ENCODE data around the gene SRRM3. TPM values are rescaled to one million over a fixed set of nuclear protein-coding genes. Genes with fewer than 3 reads are reported as not detected.
"Not testable (repeated sequence)": the region's sequence is repeated elsewhere in the genome, so short reads cannot be mapped to it uniquely, and the experiment has no call there.

Gene SRRM3
- total RNA-seq, 2 experiments from 2014 or later = 0.09 TPM; not detected in 1

GRCh38 chr7:76193466-76193865 lies 8.2 kb upstream of the SRRM3 start:
- Mint-ChIP-seq H3K36me3 (ENCODE audit: low read depth) (no peaks in the 10 kb centered on the region), H3K9me3 (ENCODE audit: low read depth) (no peaks in the 10 kb centered on the region), H3K4me3 (no peak overlapping the region), H3K27ac (no peak overlapping the region), H3K27me3 (peaks cover 4% of the 10 kb centered on the region), H3K4me1 (no peaks in the 10 kb centered on the region)
- no peak for DNase-seq
- POLR2A ChIA-PET = no interaction called here
- CTCF ChIA-PET = interaction anchor here (1.1 to 1.2 kb wide), 2 partner anchors 14 to 118 kb away, joined by 3 to 5 read pairs; no protein-coding TSS in a partner anchor
- ATAC-seq = no peak
- intact Hi-C loops (cut with DNase I, micrococcal nuclease) = no loop called here

GRCh38 chr7:76193883-76194282 lies 7.8 kb upstream of the SRRM3 start:
- Mint-ChIP-seq H3K4me3 (no peak overlapping the region), H3K4me1 (no peaks in the 10 kb centered on the region), H3K27me3 (peaks cover 4% of the 10 kb centered on the region), H3K9me3 (ENCODE audit: low read depth) (no peaks in the 10 kb centered on the region), H3K36me3 (ENCODE audit: low read depth) (no peaks in the 10 kb centered on the region), H3K27ac (no peak overlapping the region)
- POLR2A ChIA-PET = no interaction called here
- CTCF ChIA-PET = no interaction called here
- intact Hi-C loops (cut with DNase I, micrococcal nuclease) = no loop called here
- ATAC-seq (no peak), DNase-seq (no peak)

- H3K27ac Mint-ChIP-seq = no peak overlapping the region
- intact Hi-C loops (cut with DNase I, micrococcal nuclease) = no loop called here
- peaks cover 6% of the 10 kb centered on the region for H3K27me3 Mint-ChIP-seq
- CTCF ChIA-PET = interaction anchor here (0.7 to 1.7 kb wide), 2 partner anchors 18 to 20 kb away, joined by 5 to 8 read pairs; no protein-coding TSS in a partner anchor
- POLR2A ChIA-PET = no interaction called here
- no peak overlapping the region for H3K4me3 Mint-ChIP-seq
- H3K36me3 Mint-ChIP-seq (ENCODE audit: low read depth) = no peaks in the 10 kb centered on the region
- no peaks in the 10 kb centered on the region for H3K4me1 Mint-ChIP-seq
- H3K9me3 Mint-ChIP-seq (ENCODE audit: low read depth) = no peaks in the 10 kb centered on the region
- ATAC-seq (no peak), DNase-seq (no peak)
Measured at GRCh38 chr7:76196786-76197185, 4.9 kb upstream of the SRRM3 start.

GRCh38 chr7:76198202-76198601 lies 3.5 kb upstream of the SRRM3 start:
- Mint-ChIP-seq H3K27me3 (peaks cover 7% of the 10 kb centered on the region), H3K4me3 (no peak overlapping the region), H3K27ac (no peak overlapping the region), H3K36me3 (ENCODE audit: low read depth) (no peaks in the 10 kb centered on the region), H3K4me1 (no peaks in the 10 kb centered on the region), H3K9me3 (ENCODE audit: low read depth) (no peaks in the 10 kb centered on the region)
- DNase-seq (no peak), ATAC-seq (no peak)
- POLR2A ChIA-PET = interaction anchor here (0.6 kb wide), 1 partner anchor 313 kb away, joined by 7 read pairs; no protein-coding TSS in a partner anchor
- CTCF ChIA-PET = interaction anchor here (0.6 to 1.7 kb wide), 2 partner anchors 20 to 178 kb away, joined by 3 to 8 read pairs; no protein-coding TSS in a partner anchor
- intact Hi-C loops (cut with DNase I, micrococcal nuclease) = no loop called here

- no peak for DNase-seq
- no peak for ATAC-seq
- H3K9me3 Mint-ChIP-seq (ENCODE audit: low read depth) = no peaks in the 10 kb centered on the region
- ChIA-PET POLR2A (no interaction called here), CTCF (interaction anchor here (1.3 kb wide), 1 partner anchor 53 kb away, joined by 6 read pairs; no protein-coding TSS in a partner anchor)
- no peaks in the 10 kb centered on the region for H3K36me3 Mint-ChIP-seq (ENCODE audit: low read depth)
- intact Hi-C loops (cut with DNase I, micrococcal nuclease) = no loop called here
- H3K27me3 Mint-ChIP-seq = peaks cover 14% of the 10 kb centered on the region
- no peak overlapping the region for H3K27ac Mint-ChIP-seq
- no peaks in the 10 kb centered on the region for H3K4me1 Mint-ChIP-seq
- no peak overlapping the region for H3K4me3 Mint-ChIP-seq
Measured at GRCh38 chr7:76202666-76203030, 952 bp downstream of the SRRM3 start.

GRCh38 chr7:76204147-76204546 lies 2.5 kb downstream of the SRRM3 start:
- CTCF ChIA-PET = no interaction called here
- POLR2A ChIA-PET = no interaction called here
- Mint-ChIP-seq H3K4me3 (no peak overlapping the region), H3K27me3 (peaks cover 10% of the 10 kb centered on the region), H3K9me3 (ENCODE audit: low read depth) (no peaks in the 10 kb centered on the region), H3K36me3 (ENCODE audit: low read depth) (no peaks in the 10 kb centered on the region), H3K4me1 (no peaks in the 10 kb centered on the region), H3K27ac (no peak overlapping the region)
- no peak for ATAC-seq
- intact Hi-C loops (cut with DNase I, micrococcal nuclease) = no loop called here
- no peak for DNase-seq

GRCh38 chr7:76206633-76207032 lies 4.9 kb downstream of the SRRM3 start:
- no peak for DNase-seq
- Mint-ChIP-seq H3K36me3 (ENCODE audit: low read depth) (no peaks in the 10 kb centered on the region), H3K27ac (no peak overlapping the region), H3K4me1 (no peaks in the 10 kb centered on the region), H3K9me3 (ENCODE audit: low read depth) (no peaks in the 10 kb centered on the region), H3K4me3 (no peak overlapping the region), H3K27me3 (peaks cover 8% of the 10 kb centered on the region)
- intact Hi-C loops (cut with DNase I, micrococcal nuclease) = no loop called here
- ChIA-PET POLR2A (no interaction called here), CTCF (interaction anchor here (0.6 kb wide), 1 partner anchor 337 kb away, joined by 3 read pairs; no protein-coding TSS in a partner anchor)
- no peak for ATAC-seq

- peaks cover 2% of the 10 kb centered on the region for H3K27me3 Mint-ChIP-seq
- no peaks in the 10 kb centered on the region for H3K9me3 Mint-ChIP-seq (ENCODE audit: low read depth)
- H3K4me3 Mint-ChIP-seq = no peak overlapping the region
- DNase-seq (no peak), ATAC-seq (no peak)
- intact Hi-C loops (cut with DNase I, micrococcal nuclease) = no loop called here
- ChIA-PET POLR2A (no interaction called here), CTCF (no interaction called here)
- H3K36me3 Mint-ChIP-seq (ENCODE audit: low read depth) = no peaks in the 10 kb centered on the region
- no peak overlapping the region for H3K27ac Mint-ChIP-seq
- no peaks in the 10 kb centered on the region for H3K4me1 Mint-ChIP-seq
Measured at GRCh38 chr7:76209310-76209709, 7.6 kb downstream of the SRRM3 start.

GRCh38 chr7:76211216-76211615 lies 9.5 kb downstream of the SRRM3 start:
- H3K9me3 Mint-ChIP-seq (ENCODE audit: low read depth) = no peaks in the 10 kb centered on the region

GRCh38 chr7:76215349-76215748 lies 13.7 kb downstream of the SRRM3 start:
- ATAC-seq; H3K27ac Mint-ChIP-seq; intact Hi-C loops (cut with DNase I, micrococcal nuclease); DNase-seq; H3K4me3 Mint-ChIP-seq; POLR2A ChIA-PET; H3K36me3 Mint-ChIP-seq (ENCODE audit: low read depth); CTCF ChIA-PET; H3K4me1 Mint-ChIP-seq; H3K9me3 Mint-ChIP-seq (ENCODE audit: low read depth): not testable (repeated sequence)
- peaks cover 15% of the 10 kb centered on the region for H3K27me3 Mint-ChIP-seq

More at GRCh38 chr7:76211216-76211615, 9.5 kb downstream of the SRRM3 start:
- no peak for DNase-seq
- intact Hi-C loops (cut with DNase I, micrococcal nuclease) = no loop called here
- no peaks in the 10 kb centered on the region for H3K27me3 Mint-ChIP-seq
- ChIA-PET CTCF (no interaction called here), POLR2A (no interaction called here)
- no peaks in the 10 kb centered on the region for H3K36me3 Mint-ChIP-seq (ENCODE audit: low read depth)
- no peak overlapping the region for H3K27ac Mint-ChIP-seq
- no peak overlapping the region for H3K4me3 Mint-ChIP-seq
- ATAC-seq = no peak
- no peaks in the 10 kb centered on the region for H3K4me1 Mint-ChIP-seq

- H3K4me1 Mint-ChIP-seq = no peaks in the 10 kb centered on the region
- no peak overlapping the region for H3K27ac Mint-ChIP-seq
- intact Hi-C loops (cut with DNase I, micrococcal nuclease) = no loop called here
- ChIA-PET CTCF (no interaction called here), POLR2A (no interaction called here)
- peaks cover 17% of the 10 kb centered on the region for H3K27me3 Mint-ChIP-seq
- no peak for ATAC-seq
- H3K4me3 Mint-ChIP-seq = no peak overlapping the region
- H3K36me3 Mint-ChIP-seq (ENCODE audit: low read depth) = no peaks in the 10 kb centered on the region
- DNase-seq = no peak
- H3K9me3 Mint-ChIP-seq (ENCODE audit: low read depth) = no peaks in the 10 kb centered on the region
Measured at GRCh38 chr7:76216381-76217082, 14.8 kb downstream of the SRRM3 start.

- ATAC-seq (no peak), DNase-seq (no peak)
- Mint-ChIP-seq H3K4me1 (no peaks in the 10 kb centered on the region), H3K27ac (no peak overlapping the region), H3K36me3 (ENCODE audit: low read depth) (no peaks in the 10 kb centered on the region), H3K27me3 (peaks cover 24% of the 10 kb centered on the region), H3K4me3 (no peak overlapping the region), H3K9me3 (ENCODE audit: low read depth) (no peaks in the 10 kb centered on the region)
- CTCF ChIA-PET = interaction anchor here (1.0 kb wide), 1 partner anchor 45 kb away, joined by 9 read pairs; no protein-coding TSS in a partner anchor
- intact Hi-C loops (cut with DNase I, micrococcal nuclease) = no loop called here
- POLR2A ChIA-PET = no interaction called here
Measured at GRCh38 chr7:76217942-76218566, 16.4 kb downstream of the SRRM3 start.
